22Rv1 (cell line): ENCODE data around the gene CLIC2.

Source experiments
- ZFX ChIP-seq: fragments of 450-650 bp; IDR thresholded peaks from 2 replicates; pipeline ENCODE4 v1.6.1; 2017; ENCODE audit warnings: antibody characterized with exemption, borderline replicate concordance
- TF ChIP-seq, protein P1 (sequence below): fragments of 450-650 bp; IDR thresholded peaks from 2 replicates; pipeline ENCODE4 v1.5.1; 2017; ENCODE audit warnings: mild to moderate bottlenecking

DNA sequence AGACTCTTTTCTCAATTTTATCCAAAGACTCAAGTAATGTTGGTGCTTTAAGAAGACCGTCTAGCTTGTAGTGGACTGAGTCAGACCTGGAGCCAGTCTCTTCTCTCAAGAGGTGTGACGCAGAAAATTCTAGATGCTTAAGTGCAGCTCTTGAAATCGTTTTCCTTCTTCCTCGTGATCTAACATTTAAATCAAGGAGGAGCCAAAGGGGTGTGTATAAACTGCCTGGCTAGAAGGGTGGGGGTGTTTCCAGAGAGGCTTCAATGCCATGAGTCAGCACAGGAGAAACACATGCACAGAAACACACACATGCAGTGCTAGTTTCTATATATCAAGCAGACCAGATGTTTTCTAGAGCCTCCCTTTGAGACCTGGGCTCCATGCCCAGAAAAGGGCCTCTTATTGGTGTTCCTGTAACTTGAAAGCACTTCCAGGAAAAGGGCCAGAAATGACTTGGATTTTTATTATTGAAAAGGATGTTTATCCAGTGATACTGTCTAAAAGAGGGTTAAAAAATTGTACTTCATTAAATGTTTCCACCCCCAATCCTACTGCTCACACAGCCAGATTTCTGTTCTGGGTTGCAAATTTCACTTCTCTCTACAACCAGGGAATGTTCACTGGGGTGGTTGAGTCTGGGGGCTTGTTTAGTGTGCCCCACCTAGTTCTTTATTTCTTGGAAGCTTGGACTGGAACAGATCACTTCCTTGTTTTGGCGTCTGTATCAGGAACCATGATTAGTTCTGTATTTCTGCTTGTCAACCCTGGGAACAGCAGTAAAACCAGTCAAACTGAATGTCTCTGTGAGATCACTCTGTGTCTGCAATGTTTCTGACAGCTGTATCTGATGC is at the start of gene CLIC2:
- TF ChIP-seq, protein P1, sequence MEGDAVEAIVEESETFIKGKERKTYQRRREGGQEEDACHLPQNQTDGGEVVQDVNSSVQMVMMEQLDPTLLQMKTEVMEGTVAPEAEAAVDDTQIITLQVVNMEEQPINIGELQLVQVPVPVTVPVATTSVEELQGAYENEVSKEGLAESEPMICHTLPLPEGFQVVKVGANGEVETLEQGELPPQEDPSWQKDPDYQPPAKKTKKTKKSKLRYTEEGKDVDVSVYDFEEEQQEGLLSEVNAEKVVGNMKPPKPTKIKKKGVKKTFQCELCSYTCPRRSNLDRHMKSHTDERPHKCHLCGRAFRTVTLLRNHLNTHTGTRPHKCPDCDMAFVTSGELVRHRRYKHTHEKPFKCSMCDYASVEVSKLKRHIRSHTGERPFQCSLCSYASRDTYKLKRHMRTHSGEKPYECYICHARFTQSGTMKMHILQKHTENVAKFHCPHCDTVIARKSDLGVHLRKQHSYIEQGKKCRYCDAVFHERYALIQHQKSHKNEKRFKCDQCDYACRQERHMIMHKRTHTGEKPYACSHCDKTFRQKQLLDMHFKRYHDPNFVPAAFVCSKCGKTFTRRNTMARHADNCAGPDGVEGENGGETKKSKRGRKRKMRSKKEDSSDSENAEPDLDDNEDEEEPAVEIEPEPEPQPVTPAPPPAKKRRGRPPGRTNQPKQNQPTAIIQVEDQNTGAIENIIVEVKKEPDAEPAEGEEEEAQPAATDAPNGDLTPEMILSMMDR = no peak
- TF ChIP-seq ZFX = no peak
